Mesothelial cell of epicardium (in vitro differentiated cells): ENCODE measurements around the gene SON. TPM values are rescaled to one million over a fixed set of nuclear protein-coding genes. Genes with fewer than 3 reads are reported as not detected.
A peak's percentile ranks its signal among the peaks of the same experiment; 100 is the strongest.
"Not testable (repeated sequence)": the region's sequence is repeated elsewhere in the genome, so short reads cannot be mapped to it uniquely, and the experiment has no call there.

Experiments
- DNase-seq, 2 experiments: peaks; one replicate each; pipeline ENCODE4 v3.0.0; 2021; ENCODE audit warnings: low spot score in 2 of 2; ENCODE audit not compliant: unreplicated experiment in 2 of 2
- H3K27ac Mint-ChIP-seq: 2 replicates; pipeline ENCODE4 v1.8.0; 2021; ENCODE audit warnings: mixed read lengths
- H3K27me3 Mint-ChIP-seq: 2 replicates; pipeline ENCODE4 v1.8.0; 2021; ENCODE audit warnings: low read depth, mixed read lengths
- H3K36me3 Mint-ChIP-seq: 2 replicates; pipeline ENCODE4 v1.8.0; 2021; ENCODE audit warnings: mixed read lengths
- H3K4me1 Mint-ChIP-seq: 2 replicates; pipeline ENCODE4 v1.8.0; 2021; ENCODE audit warnings: mixed read lengths
- H3K4me3 Mint-ChIP-seq: 2 replicates; pipeline ENCODE4 v1.8.0; 2021; ENCODE audit warnings: mild to moderate bottlenecking, moderate library complexity, mixed read lengths
- H3K9me3 Mint-ChIP-seq: 2 replicates; pipeline ENCODE4 v1.8.0; 2021; ENCODE audit warnings: mixed read lengths
- total RNA-seq: library from RNA; stranded (reverse); gene quantifications from 3 replicates; pipeline ENCODE4 v1.2.1, GENCODE V29; 2021
- TF ChIP-seq, protein P1 (sequence below): fragments of 200-600 bp; sonication (generic); IDR thresholded peaks from one replicate; pipeline ENCODE4 v1.5.0; 2021; ENCODE audit warnings: antibody characterized with exemption; ENCODE audit not compliant: unreplicated experiment

Gene SON, protein sequence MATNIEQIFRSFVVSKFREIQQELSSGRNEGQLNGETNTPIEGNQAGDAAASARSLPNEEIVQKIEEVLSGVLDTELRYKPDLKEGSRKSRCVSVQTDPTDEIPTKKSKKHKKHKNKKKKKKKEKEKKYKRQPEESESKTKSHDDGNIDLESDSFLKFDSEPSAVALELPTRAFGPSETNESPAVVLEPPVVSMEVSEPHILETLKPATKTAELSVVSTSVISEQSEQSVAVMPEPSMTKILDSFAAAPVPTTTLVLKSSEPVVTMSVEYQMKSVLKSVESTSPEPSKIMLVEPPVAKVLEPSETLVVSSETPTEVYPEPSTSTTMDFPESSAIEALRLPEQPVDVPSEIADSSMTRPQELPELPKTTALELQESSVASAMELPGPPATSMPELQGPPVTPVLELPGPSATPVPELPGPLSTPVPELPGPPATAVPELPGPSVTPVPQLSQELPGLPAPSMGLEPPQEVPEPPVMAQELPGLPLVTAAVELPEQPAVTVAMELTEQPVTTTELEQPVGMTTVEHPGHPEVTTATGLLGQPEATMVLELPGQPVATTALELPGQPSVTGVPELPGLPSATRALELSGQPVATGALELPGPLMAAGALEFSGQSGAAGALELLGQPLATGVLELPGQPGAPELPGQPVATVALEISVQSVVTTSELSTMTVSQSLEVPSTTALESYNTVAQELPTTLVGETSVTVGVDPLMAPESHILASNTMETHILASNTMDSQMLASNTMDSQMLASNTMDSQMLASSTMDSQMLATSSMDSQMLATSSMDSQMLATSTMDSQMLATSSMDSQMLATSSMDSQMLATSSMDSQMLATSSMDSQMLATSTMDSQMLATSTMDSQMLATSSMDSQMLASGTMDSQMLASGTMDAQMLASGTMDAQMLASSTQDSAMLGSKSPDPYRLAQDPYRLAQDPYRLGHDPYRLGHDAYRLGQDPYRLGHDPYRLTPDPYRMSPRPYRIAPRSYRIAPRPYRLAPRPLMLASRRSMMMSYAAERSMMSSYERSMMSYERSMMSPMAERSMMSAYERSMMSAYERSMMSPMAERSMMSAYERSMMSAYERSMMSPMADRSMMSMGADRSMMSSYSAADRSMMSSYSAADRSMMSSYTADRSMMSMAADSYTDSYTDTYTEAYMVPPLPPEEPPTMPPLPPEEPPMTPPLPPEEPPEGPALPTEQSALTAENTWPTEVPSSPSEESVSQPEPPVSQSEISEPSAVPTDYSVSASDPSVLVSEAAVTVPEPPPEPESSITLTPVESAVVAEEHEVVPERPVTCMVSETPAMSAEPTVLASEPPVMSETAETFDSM (N-terminal part only)
- total RNA-seq = 427 to 437 TPM (median 428 TPM) in 3 replicates

DNA sequence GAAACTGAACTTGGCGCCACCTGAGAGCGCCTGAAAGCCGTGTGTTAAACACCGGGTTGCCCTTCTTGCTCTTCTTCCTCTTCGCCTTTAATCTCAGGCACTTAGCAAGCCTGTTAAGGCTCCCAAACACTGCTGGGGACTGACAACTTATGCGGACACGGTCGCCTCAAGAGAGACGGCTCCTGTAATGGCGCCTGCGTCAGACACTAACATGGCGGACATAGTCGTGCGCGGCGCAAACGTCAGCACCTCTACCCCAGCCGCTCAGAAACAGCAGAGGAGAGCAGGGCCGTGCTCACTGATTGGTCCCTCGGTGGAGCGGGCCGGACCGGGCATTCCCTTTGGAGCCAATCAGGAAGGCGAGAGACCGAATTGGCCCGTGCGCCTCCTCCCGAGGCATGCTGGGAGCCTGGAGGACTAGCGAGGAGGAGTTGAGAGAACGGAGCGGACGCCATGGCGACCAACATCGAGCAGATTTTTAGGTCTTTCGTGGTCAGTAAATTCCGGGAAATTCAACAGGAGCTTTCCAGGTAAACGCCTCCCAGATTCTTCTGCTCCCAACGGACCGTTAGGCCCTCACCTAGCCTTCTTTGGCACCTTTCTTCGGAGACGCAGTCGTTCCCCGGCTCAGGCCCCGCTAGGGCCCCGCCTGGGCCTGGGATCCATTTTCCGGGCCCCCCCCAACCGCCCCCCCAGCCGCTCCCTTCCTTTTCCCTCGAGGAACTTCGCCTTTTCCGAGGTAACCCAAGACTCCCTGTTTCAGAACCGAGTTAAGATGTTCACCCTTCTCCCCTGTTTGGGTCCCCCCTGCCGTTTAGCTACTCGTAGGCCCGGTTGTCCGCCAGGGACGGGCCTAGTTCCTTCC is at the start of gene SON:
Gene SON, plus strand, starts transcription at position 399 of the 865 bp plus-strand sequence. Its CDS starts 55 bp downstream, at position 454.
- peak; percentile 96 for DNase-seq
- Mint-ChIP-seq H3K36me3 (peaks cover 10% of the 10 kb centered on the region), H3K27me3 (no peaks in the 10 kb centered on the region), H3K4me1 (peaks cover 39% of the 10 kb centered on the region), H3K27ac (peak within 1 kb of the TSS; percentile 100), H3K4me3 (peak within 1 kb of the TSS; percentile 89), H3K9me3 (no peaks in the 10 kb centered on the region)
- TF ChIP-seq, protein P1, sequence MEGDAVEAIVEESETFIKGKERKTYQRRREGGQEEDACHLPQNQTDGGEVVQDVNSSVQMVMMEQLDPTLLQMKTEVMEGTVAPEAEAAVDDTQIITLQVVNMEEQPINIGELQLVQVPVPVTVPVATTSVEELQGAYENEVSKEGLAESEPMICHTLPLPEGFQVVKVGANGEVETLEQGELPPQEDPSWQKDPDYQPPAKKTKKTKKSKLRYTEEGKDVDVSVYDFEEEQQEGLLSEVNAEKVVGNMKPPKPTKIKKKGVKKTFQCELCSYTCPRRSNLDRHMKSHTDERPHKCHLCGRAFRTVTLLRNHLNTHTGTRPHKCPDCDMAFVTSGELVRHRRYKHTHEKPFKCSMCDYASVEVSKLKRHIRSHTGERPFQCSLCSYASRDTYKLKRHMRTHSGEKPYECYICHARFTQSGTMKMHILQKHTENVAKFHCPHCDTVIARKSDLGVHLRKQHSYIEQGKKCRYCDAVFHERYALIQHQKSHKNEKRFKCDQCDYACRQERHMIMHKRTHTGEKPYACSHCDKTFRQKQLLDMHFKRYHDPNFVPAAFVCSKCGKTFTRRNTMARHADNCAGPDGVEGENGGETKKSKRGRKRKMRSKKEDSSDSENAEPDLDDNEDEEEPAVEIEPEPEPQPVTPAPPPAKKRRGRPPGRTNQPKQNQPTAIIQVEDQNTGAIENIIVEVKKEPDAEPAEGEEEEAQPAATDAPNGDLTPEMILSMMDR = no peak

DNA sequence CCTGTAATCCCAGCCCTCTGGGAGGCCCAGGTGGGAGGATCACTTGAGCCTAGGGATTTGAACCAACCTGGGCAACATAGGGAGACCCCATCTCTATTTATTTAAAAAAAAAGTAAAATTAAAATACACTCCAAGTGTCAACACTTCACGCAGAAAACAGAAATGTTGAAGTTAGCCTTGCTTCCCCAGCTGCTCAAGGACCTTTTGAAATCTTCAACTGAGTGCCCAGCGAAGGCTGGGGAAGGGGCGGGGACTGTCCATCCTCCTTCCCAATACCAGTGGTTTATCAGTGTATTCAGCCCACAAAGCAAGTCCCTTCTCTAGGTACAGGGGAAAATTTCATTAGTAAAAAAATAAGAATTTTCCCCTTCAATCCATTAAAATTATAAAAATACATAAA is 49.1 kb upstream of the SON start:
- Mint-ChIP-seq H3K4me1 (peaks cover 11% of the 10 kb centered on the region), H3K27me3 (no peaks in the 10 kb centered on the region), H3K36me3 (peaks cover 6% of the 10 kb centered on the region), H3K4me3 (peak overlapping the region; percentile 36), H3K9me3 (no peaks in the 10 kb centered on the region), H3K27ac (no peak overlapping the region)
- DNase-seq = no peak
- TF ChIP-seq, protein P1 = no peak

DNA sequence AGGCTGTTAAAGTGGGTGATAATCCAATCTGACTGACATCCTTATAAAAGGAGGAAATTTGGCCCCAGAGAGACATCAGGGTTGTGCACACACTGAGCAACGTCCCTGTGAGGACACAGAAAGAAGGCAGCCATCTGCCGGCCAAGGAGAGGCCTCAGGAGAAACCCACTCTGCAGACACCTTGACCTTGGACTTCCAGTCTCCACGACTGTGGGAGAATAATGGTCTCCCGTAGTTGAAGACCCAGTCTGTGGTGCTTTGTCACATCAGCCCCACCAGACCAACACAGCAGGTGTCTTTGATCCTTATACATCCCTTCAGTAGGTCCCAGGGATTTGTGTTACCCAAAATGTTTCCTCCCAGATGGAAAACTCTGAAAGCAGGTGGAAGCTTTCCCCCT is 47.1 kb upstream of the SON start:
- Mint-ChIP-seq H3K4me3 (no peak overlapping the region), H3K27ac (no peak overlapping the region), H3K36me3 (no peaks in the 10 kb centered on the region), H3K9me3 (no peaks in the 10 kb centered on the region), H3K27me3 (no peaks in the 10 kb centered on the region), H3K4me1 (peaks cover 10% of the 10 kb centered on the region)
- TF ChIP-seq, protein P1 = no peak
- DNase-seq = no peak

DNA sequence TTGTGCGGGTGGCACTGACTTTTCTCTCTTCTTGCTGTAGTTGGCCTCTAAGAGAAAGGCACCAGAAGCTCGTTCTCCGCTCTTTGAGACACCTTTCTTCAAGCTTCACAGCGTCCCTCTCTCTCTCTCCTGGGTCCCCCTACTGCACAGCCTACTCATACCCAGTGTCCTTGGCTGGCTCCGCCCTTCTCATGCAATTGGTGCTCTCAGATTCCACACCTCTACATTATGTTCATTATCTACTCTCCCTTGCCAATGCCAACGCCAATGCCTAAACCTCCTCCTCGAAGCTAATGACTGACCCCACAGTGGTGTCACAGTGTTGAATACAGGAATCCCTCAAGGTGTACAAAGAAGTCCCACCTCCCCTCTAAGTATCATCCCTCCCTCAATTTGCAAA is 46.5 kb upstream of the SON start:
- TF ChIP-seq, protein P1 = no peak
- no peak for DNase-seq
- H3K4me3 Mint-ChIP-seq = no peak overlapping the region
- H3K27me3 Mint-ChIP-seq = no peaks in the 10 kb centered on the region
- H3K36me3 Mint-ChIP-seq = no peaks in the 10 kb centered on the region
- peaks cover 7% of the 10 kb centered on the region for H3K4me1 Mint-ChIP-seq
- H3K27ac Mint-ChIP-seq = no peak overlapping the region
- H3K9me3 Mint-ChIP-seq = no peaks in the 10 kb centered on the region

DNA sequence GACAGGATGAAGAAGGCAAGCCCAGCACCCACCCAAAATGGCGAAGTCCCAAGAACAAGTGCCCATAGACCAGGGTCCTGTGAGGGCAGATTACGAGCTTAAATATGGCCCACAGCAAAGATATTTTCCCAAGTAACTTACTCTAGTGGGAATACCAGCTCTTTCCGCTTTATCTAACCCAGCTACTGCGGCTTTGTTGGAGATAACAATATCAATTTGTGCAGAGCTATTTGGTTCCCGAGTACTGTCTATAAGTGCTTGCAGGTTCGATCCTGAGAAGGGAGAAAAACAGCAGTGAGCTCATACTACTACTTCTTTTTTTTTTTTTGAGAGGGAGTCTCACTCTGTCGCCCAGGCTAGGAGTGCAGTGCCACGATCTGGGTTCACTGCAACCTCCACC is 37.0 kb upstream of the SON start:
- Mint-ChIP-seq H3K4me3 (no peak overlapping the region), H3K36me3 (peaks cover 52% of the 10 kb centered on the region), H3K27ac (no peak overlapping the region), H3K4me1 (no peaks in the 10 kb centered on the region), H3K9me3 (peaks cover 9% of the 10 kb centered on the region), H3K27me3 (no peaks in the 10 kb centered on the region)
- TF ChIP-seq, protein P1 = no peak
- DNase-seq = no peak

DNA sequence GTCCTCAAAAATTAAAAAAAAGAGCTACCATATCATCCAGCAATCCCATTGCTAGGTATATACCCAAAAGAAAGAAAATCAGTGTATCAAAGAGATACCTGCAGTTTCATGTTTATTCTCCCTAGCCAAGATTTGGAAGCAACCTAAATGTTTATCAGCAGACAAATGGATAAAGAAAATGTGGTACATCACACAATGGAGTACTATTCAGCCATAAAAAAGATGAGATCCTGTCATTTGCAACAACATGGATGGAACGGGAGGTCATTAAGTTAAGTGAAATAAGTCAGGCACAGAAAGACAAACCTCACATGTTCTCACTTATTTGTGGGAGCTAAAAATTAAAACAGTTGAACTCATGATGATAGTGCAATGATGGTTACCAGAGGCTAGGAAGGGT is 35.8 kb upstream of the SON start:
- not testable (repeated sequence) for DNase-seq, H3K9me3 Mint-ChIP-seq, H3K4me1 Mint-ChIP-seq, H3K27me3 Mint-ChIP-seq, H3K27ac Mint-ChIP-seq, H3K4me3 Mint-ChIP-seq
- peaks cover 62% of the 10 kb centered on the region for H3K36me3 Mint-ChIP-seq
